ENCODE data around the gene CA9.
A peak's percentile ranks its signal among the peaks of the same experiment; 100 is the strongest.

The CA9 gene

GRCh38 chr9:35691757-35692301, 18.1 kb downstream of the CA9 start:
- no peak for DNase-seq (ENCODE audit: low spot score)

- no peak for DNase-seq (ENCODE audit: low spot score)
Observed at GRCh38 chr9:35695943-35696401, 22.2 kb downstream of the CA9 start.

GRCh38 chr9:35696520-35697215, 22.9 kb downstream of the CA9 start:
- peak; percentile 59 for DNase-seq (ENCODE audit: low spot score)

- DNase-seq (ENCODE audit: low spot score): no peak
Observed at GRCh38 chr9:35697486-35697885, 23.8 kb downstream of the CA9 start.

DNA sequence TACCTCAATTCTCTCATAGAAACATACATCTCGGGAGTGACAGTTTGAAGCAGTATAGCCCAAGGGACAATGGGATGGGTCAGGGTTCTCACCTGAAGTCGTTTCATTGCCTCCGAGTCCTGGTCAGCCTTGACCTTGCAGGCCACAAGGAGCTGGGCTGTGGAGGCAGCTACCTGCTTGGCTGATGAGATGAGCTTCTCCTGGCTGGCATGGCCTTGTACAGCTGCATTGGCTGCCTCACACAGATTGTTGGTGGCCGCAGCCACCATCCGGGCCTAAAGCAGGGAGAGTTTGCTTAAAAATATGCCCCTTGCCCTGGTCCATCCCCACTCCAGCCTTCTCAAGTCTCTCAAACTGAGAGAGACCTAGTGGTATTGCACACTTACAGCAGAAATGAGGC, 24.5 kb downstream of the CA9 start:
- DNase-seq (ENCODE audit: low spot score): no peak

DNA sequence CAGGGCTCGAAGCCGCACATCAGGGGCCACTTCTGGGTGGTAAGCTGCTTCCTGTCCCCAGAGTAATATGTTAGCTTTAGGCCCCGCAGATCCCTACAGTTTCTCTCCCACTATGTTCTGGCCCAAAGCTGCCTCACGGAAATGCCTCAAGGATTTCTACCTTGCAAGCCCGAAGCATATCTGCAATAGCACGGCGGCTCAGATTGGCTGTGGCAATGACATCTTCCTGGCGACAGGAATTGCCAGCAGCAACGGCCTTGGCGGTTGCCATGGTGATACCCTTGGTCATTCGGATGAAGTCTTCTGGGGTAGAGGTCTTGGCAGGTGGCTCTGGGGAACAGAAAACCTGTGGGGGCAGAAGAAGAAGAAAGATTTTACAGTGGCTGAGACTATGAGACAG, 26.3 kb downstream of the CA9 start:
- no peak for DNase-seq (ENCODE audit: low spot score)

DNA sequence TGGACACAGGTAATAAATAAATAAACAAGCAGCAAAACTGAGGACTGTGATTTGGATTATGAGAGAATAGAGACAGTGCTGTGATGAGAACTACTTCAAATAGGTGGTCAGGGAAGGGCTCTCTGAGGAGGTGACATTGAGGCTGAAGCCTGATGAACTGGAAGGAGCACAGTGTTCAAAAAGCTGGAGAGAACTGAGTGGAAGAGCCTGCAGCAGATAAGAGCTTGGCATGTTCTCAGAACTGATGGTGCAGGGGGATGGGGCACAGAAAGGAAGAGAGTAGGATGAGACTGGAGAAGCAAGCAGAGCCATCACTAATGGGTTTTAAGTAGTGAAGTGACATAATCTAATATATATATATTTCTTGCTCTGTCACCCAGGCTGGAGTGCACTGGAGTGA, 27.2 kb downstream of the CA9 start:
- DNase-seq (ENCODE audit: low spot score): no peak

DNA sequence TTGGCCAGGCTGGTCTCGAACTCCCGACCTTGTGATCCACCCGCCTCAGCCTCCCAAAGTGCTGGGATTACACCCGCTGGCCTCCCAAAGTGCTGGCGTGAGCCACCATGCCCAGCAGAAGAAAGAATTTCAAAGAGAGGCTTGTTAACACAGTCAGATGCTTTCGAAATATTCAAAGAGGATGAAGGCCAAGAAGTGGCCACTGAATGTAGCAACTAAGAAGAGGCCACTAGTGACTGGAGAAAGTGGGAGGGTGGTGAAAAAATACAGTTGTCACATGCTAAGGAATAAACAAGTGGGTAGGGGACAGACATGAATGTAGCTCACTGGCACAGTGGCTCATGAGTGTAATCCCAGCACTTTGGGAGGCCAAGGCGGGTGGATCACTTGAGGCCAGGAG, 29.0 kb downstream of the CA9 start:
- DNase-seq (ENCODE audit: low spot score): no peak

GRCh38 chr9:35703906-35704672, 30.4 kb downstream of the CA9 start:
- DNase-seq (ENCODE audit: low spot score): no peak

GRCh38 chr9:35705372-35705771, 31.6 kb downstream of the CA9 start:
- no peak for DNase-seq (ENCODE audit: low spot score)

GRCh38 chr9:35705836-35706430, 32.2 kb downstream of the CA9 start:
- DNase-seq (ENCODE audit: low spot score): no peak

DNA sequence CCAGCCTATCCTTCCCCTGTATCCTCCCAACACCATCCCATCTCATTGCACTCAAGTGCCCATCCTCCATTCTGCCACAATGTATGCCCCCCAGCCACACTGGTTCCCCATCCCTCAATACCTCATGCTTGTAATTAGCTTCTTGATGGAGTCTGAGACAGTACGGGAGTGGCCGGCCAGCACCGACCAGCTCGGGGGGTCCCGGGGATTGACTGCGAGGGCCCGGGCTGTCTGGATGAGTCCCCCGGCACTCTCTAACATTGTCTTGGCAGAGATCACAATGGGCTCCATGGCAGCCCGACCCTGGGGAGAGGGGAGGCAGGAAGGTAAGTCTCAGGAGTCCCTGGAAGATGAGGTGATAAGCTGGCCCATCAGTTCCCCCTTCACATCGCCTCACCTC, 33.2 kb downstream of the CA9 start:
- no peak for DNase-seq (ENCODE audit: low spot score)

GRCh38 chr9:35708146-35708545, 34.4 kb downstream of the CA9 start:
- no peak for DNase-seq (ENCODE audit: low spot score)

DNA sequence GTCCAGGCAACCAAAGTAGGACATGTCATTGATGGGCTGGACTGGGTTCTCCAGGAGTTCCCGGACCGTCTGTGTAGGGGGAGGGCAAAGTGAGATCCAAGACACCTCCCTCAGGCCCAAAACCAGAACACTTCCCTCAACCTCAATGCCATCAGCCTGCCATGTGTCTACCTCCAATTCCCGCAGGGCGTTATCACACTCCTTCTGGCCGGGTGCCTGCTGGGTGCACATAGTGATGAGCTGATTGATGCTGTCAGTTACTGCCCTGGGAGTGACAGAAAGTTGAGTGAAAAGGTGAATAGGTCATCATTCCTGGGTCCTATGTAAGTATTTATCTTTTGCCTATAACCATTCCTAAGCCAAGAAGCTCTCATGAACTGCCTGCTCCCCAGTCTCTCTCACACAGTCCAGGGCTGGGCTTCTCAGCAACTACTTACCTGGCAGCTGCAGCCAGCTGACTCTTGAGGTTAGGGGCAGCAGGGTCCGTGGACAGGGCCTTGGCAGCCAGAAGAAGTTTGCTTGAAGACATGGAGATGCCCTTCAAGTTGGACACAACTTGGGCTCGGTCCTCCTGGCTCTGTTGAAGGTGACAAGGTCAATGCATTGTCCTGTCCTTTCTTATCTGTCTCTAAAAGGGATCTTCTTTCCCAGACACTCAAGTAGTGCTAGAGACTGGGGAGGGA, 37.2 kb downstream of the CA9 start:
- DNase-seq (ENCODE audit: low spot score): no peak

- no peak for DNase-seq (ENCODE audit: low spot score)
Observed at GRCh38 chr9:35711501-35712428, 38.0 kb downstream of the CA9 start.

DNA sequence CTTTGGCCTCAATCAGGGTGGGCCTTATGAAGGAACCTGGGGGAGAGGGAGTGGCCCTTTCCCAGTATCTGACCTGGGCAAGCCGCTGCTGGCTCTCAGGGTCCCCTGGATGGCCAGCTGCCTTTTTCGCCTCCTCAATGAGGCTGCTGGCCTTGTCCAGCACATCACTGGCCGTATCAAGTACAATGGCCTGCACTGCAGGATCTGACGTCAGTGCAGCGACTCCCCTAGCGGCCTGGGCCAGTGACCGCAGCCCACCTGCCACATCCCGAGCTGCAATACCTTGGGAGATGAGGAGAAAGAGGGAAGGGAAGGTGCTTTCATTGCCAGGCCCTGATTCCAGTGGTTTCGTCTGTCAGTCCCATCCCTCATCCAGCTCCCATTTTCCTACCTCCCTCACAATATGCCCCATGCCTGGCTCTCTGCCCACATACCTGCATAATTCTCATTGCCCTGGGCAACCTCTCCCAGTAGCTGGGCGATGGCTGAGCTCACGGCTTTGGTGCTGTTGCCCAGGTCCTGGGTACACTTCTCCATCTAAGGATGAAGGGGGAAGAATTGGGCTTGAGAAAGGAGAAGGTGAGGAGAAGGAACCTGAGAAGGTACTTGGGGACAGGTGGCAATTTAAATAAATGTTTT, 39.2 kb downstream of the CA9 start:
- DNase-seq (ENCODE audit: low spot score): no peak

GRCh38 chr9:35713578-35713977, 39.9 kb downstream of the CA9 start:
- DNase-seq (ENCODE audit: low spot score): no peak

DNA sequence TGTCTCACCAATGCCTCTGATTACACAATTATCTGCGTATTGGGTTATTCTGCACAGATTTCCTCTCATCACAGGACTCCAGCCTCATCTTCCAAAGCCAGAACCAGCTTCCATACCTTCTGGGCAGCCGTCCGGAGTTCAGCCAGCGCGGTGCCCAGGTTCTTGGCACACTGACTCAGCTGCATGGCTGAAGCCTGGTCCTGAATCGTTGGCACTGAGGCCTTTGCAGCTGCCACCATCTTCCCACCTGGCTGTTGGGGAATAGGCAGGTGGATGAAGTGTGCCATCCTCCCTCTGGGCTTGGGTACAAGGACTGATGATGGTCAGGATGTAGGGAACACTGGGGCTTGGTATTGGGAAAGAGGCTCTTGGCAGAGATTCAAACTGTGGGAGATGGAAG, 40.4 kb downstream of the CA9 start:
- no peak for DNase-seq (ENCODE audit: low spot score)

DNA sequence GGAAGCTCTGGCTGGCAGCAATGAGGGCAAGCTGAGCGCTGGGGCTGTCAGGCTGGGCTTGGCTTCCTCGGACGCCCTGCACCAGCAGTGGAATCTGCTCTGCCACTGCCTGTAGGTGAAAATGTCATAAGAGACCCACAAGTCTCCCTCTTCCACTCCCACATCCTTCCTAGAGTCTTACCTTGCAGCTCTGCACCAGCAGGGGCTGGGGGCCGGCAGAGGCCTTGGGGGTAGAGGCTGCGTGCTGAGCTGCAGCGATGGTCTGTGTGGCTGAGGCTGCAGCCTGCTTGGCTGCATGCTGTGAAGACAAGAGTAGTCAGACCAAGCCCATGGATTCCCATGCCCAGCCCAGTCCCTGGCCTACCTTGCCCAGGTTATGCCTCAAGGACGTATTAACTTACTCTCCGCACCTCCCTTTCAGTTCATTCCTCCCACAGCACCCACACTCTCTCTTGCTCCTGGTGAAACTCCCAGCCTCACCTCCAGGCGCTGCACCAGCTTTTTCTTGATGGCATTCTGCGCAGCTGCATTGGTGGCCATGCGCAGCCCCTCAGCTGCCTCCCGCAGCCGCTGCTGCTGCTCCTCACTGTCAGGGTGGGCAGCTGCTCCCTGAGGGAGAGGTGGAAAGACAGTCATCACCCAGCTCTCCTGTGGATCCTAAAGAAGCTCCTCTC, 41.0 kb downstream of the CA9 start:
- DNase-seq (ENCODE audit: low spot score): no peak

- DNase-seq (ENCODE audit: low spot score): no peak
Observed at GRCh38 chr9:35716230-35716629, 42.5 kb downstream of the CA9 start.
